GM18508 (cell line): Measurements from ENCODE around the gene GREB1L.
"Not testable (repeated sequence)": the region's sequence is repeated elsewhere in the genome, so short reads cannot be mapped to it uniquely, and the experiment has no call there.

Experiments
- ATAC-seq: cut with Tn5 transposase; IDR thresholded peaks from one replicate; pipeline ENCODE4 v1.9.1; 2021; ENCODE audit warnings: moderate number of reproducible peaks; ENCODE audit not compliant: insufficient read depth, unreplicated experiment

Gene GREB1L

GRCh38 chr18:21359746-21360145 is 117.7 kb downstream of the GREB1L start:
- ATAC-seq, result no peak

- no peak for ATAC-seq
Measured at GRCh38 chr18:21361307-21361880, 119.4 kb downstream of the GREB1L start.

- no peak for ATAC-seq
Measured at GRCh38 chr18:21362831-21363230, 120.8 kb downstream of the GREB1L start.

- ATAC-seq, result no peak
Measured at GRCh38 chr18:21363348-21363747, 121.3 kb downstream of the GREB1L start.

- ATAC-seq, result no peak
Measured at GRCh38 chr18:21364471-21364870, 122.4 kb downstream of the GREB1L start.

- no peak for ATAC-seq
Measured at GRCh38 chr18:21366896-21367295, 124.9 kb downstream of the GREB1L start.

- no peak for ATAC-seq
Measured at GRCh38 chr18:21369146-21369545, 127.1 kb downstream of the GREB1L start.

- not testable (repeated sequence) for ATAC-seq
Measured at GRCh38 chr18:21369597-21369996, 127.6 kb downstream of the GREB1L start.

- ATAC-seq, result no peak
Measured at GRCh38 chr18:21383031-21383430, 141.0 kb downstream of the GREB1L start.

GRCh38 chr18:21386523-21387240 is 144.7 kb downstream of the GREB1L start:
- no peak for ATAC-seq

GRCh38 chr18:21387886-21388285 is 145.9 kb downstream of the GREB1L start:
- ATAC-seq, result no peak

GRCh38 chr18:21389283-21389682 is 147.3 kb downstream of the GREB1L start:
- ATAC-seq, result no peak

GRCh38 chr18:21389903-21390302 is 147.9 kb downstream of the GREB1L start:
- no peak for ATAC-seq

- no peak for ATAC-seq
Measured at GRCh38 chr18:21391074-21391673, 149.1 kb downstream of the GREB1L start.

- no peak for ATAC-seq
Measured at GRCh38 chr18:21393986-21394385, 152.0 kb downstream of the GREB1L start.

- no peak for ATAC-seq
Measured at GRCh38 chr18:21398121-21398520, 156.1 kb downstream of the GREB1L start.

- ATAC-seq, result no peak
Measured at GRCh38 chr18:21402272-21402671, 160.2 kb downstream of the GREB1L start.

- no peak for ATAC-seq
Measured at GRCh38 chr18:21404426-21404825, 162.4 kb downstream of the GREB1L start.

GRCh38 chr18:21406116-21406515 is 164.1 kb downstream of the GREB1L start:
- no peak for ATAC-seq

GRCh38 chr18:21408681-21409080 is 166.6 kb downstream of the GREB1L start:
- ATAC-seq, result no peak

GRCh38 chr18:21433436-21433835 is 191.4 kb downstream of the GREB1L start:
- no peak for ATAC-seq

- ATAC-seq, result no peak
Measured at GRCh38 chr18:21439431-21439846, 197.4 kb downstream of the GREB1L start.
